ENCODE measurements around the gene CKS2.

Gene CKS2

DNA sequence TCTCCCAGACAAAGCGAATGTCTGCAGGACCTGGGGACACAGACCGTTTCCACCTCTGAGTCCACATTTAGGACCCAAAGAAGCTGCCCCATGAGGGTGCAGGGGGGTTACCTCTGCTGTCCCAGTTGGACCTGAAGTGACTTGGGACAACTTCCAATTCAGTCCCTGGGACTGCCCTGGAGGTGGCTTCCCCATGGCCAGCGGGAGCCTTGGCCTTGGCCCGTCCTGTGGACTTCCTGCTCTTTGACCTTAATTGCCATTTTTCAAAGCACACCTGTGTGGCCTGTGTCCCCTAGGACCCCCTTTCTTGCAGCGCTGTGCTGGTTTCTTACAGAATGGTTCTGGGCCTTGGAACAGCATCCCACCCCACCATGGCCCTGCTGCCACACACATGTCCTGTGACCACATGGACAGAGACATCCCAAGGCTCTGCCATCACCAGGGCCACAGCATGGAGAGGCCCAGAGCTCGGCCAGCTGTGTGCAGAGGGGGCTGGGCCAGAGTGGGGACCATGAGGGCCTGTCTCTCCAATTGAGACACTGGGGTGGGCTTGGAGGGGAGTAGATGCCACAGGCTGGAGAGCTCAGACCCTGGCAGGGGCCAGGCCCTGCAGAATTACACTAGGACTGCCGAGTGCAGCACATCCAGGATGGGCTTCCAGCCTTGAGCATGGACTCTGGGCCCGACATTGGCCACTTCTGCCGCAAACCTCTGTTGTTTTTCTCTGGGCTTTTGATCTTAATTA is 53.1 kb downstream of the CKS2 start:
- ATAC-seq: no peak
- TF ChIP-seq ZNF8 (CRISPR knock-in tag; IDR thresholded peaks at IDR 0.05) (no peak), TOX (CRISPR knock-in tag; IDR thresholded peaks at IDR 0.05; ENCODE audit: borderline replicate concordance) (no peak), ZFP3 (CRISPR knock-in tag; IDR thresholded peaks at IDR 0.05) (no peak), BACH2 (CRISPR knock-in tag; IDR thresholded peaks at IDR 0.05; ENCODE audit: borderline replicate concordance) (no peak), CSDC2 (CRISPR knock-in tag; IDR thresholded peaks at IDR 0.05) (no peak), ARNTL (CRISPR knock-in tag; IDR thresholded peaks at IDR 0.05; ENCODE audit: borderline replicate concordance, low read depth) (no peak), ZFP30 (CRISPR knock-in tag; IDR thresholded peaks at IDR 0.05) (no peak), ZNF70 (CRISPR knock-in tag; IDR thresholded peaks at IDR 0.05) (no peak), TCF4 (CRISPR knock-in tag; IDR thresholded peaks at IDR 0.05; ENCODE audit: borderline replicate concordance) (no peak), ZNF565 (CRISPR knock-in tag; conservative IDR thresholded peaks at IDR 0.05; ENCODE audit: low read depth) (no peak), GLIS3 (CRISPR knock-in tag; IDR thresholded peaks at IDR 0.05) (no peak)
- TF ChIP-seq, protein P1, sequence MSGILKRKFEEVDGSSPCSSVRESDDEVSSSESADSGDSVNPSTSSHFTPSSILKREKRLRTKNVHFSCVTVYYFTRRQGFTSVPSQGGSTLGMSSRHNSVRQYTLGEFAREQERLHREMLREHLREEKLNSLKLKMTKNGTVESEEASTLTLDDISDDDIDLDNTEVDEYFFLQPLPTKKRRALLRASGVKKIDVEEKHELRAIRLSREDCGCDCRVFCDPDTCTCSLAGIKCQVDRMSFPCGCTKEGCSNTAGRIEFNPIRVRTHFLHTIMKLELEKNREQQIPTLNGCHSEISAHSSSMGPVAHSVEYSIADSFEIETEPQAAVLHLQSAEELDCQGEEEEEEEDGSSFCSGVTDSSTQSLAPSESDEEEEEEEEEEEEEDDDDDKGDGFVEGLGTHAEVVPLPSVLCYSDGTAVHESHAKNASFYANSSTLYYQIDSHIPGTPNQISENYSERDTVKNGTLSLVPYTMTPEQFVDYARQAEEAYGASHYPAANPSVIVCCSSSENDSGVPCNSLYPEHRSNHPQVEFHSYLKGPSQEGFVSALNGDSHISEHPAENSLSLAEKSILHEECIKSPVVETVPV (CRISPR knock-in tag; IDR thresholded peaks at IDR 0.05): no peak
- TF ChIP-seq, protein P2, sequence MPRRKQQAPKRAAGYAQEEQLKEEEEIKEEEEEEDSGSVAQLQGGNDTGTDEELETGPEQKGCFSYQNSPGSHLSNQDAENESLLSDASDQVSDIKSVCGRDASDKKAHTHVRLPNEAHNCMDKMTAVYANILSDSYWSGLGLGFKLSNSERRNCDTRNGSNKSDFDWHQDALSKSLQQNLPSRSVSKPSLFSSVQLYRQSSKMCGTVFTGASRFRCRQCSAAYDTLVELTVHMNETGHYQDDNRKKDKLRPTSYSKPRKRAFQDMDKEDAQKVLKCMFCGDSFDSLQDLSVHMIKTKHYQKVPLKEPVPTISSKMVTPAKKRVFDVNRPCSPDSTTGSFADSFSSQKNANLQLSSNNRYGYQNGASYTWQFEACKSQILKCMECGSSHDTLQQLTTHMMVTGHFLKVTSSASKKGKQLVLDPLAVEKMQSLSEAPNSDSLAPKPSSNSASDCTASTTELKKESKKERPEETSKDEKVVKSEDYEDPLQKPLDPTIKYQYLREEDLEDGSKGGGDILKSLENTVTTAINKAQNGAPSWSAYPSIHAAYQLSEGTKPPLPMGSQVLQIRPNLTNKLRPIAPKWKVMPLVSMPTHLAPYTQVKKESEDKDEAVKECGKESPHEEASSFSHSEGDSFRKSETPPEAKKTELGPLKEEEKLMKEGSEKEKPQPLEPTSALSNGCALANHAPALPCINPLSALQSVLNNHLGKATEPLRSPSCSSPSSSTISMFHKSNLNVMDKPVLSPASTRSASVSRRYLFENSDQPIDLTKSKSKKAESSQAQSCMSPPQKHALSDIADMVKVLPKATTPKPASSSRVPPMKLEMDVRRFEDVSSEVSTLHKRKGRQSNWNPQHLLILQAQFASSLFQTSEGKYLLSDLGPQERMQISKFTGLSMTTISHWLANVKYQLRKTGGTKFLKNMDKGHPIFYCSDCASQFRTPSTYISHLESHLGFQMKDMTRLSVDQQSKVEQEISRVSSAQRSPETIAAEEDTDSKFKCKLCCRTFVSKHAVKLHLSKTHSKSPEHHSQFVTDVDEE (CRISPR knock-in tag; IDR thresholded peaks at IDR 0.05): no peak
- TF ChIP-seq, protein P3, sequence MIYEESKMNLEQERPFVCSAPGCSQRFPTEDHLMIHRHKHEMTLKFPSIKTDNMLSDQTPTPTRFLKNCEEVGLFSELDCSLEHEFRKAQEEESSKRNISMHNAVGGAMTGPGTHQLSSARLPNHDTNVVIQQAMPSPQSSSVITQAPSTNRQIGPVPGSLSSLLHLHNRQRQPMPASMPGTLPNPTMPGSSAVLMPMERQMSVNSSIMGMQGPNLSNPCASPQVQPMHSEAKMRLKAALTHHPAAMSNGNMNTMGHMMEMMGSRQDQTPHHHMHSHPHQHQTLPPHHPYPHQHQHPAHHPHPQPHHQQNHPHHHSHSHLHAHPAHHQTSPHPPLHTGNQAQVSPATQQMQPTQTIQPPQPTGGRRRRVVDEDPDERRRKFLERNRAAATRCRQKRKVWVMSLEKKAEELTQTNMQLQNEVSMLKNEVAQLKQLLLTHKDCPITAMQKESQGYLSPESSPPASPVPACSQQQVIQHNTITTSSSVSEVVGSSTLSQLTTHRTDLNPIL (CRISPR knock-in tag; IDR thresholded peaks at IDR 0.05; ENCODE audit: low read depth): no peak
- TF ChIP-seq, protein P4, sequence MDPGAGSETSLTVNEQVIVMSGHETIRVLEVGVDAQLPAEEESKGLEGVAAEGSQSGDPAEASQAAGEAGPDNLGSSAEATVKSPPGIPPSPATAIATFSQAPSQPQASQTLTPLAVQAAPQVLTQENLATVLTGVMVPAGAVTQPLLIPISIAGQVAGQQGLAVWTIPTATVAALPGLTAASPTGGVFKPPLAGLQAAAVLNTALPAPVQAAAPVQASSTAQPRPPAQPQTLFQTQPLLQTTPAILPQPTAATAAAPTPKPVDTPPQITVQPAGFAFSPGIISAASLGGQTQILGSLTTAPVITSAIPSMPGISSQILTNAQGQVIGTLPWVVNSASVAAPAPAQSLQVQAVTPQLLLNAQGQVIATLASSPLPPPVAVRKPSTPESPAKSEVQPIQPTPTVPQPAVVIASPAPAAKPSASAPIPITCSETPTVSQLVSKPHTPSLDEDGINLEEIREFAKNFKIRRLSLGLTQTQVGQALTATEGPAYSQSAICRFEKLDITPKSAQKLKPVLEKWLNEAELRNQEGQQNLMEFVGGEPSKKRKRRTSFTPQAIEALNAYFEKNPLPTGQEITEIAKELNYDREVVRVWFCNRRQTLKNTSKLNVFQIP (CRISPR knock-in tag; IDR thresholded peaks at IDR 0.05; ENCODE audit: borderline replicate concordance, low read depth): no peak
- TF ChIP-seq, protein P5, sequence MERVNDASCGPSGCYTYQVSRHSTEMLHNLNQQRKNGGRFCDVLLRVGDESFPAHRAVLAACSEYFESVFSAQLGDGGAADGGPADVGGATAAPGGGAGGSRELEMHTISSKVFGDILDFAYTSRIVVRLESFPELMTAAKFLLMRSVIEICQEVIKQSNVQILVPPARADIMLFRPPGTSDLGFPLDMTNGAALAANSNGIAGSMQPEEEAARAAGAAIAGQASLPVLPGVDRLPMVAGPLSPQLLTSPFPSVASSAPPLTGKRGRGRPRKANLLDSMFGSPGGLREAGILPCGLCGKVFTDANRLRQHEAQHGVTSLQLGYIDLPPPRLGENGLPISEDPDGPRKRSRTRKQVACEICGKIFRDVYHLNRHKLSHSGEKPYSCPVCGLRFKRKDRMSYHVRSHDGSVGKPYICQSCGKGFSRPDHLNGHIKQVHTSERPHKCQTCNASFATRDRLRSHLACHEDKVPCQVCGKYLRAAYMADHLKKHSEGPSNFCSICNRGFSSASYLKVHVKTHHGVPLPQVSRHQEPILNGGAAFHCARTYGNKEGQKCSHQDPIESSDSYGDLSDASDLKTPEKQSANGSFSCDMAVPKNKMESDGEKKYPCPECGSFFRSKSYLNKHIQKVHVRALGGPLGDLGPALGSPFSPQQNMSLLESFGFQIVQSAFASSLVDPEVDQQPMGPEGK (CRISPR knock-in tag; IDR thresholded peaks at IDR 0.05; ENCODE audit: borderline replicate concordance): no peak

DNA sequence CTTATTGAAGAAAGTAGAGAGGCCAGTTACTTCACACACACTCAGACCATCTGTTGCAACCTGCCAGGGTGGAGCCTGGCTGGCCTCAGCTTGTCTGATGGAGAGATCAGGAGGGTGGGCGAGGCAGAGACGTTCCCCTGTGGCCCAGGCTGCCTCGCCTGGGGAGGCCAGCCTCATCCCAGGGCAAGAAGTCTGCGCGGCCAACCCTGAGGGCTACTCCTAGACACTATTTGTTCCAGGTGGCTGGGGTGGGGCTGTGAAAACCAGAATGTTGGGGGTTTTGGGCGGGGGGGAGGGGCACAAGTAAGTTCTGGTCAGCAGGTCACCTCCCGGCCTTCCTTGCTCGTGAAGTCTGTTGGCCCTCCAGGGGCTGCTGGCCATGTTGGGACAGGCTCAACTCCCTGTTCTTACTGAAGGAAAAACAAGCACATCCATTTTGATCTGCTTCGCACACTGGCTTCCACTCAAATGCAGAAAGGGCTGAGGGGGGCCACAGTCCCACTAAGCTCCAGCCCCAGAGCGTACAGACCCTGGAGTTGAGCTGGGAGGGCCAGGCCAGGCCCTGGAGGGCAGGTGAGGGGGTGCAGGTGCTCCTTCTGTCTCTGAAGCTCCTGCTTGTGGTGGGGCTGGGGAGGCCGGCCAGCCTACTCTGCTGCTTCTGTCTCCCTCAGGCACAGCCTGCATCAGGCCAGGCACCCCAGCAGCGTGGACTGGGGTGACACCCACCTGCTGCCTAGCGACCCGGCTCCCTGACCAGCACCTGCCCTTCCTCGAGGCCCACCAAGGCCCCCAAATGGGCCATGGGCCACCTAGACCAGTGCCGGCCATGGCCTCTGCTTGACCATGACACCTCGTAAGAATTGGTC is 53.9 kb downstream of the CKS2 start:
- no peak for TF ChIP-seq ISL1 (CRISPR knock-in tag; IDR thresholded peaks at IDR 0.05)
- no peak for TF ChIP-seq ZNF70 (CRISPR knock-in tag; IDR thresholded peaks at IDR 0.05)
- no peak for TF ChIP-seq ZC3H10 (CRISPR knock-in tag; IDR thresholded peaks at IDR 0.05)
- no peak for TF ChIP-seq ZNF8 (CRISPR knock-in tag; IDR thresholded peaks at IDR 0.05)
- TF ChIP-seq, protein P1 (CRISPR knock-in tag; IDR thresholded peaks at IDR 0.05): no peak
- TF ChIP-seq GLIS3 (CRISPR knock-in tag; IDR thresholded peaks at IDR 0.05): no peak
- no peak for TF ChIP-seq ESRRG (CRISPR knock-in tag; IDR thresholded peaks at IDR 0.05)
- TF ChIP-seq BACH2 (CRISPR knock-in tag; IDR thresholded peaks at IDR 0.05; ENCODE audit: borderline replicate concordance): no peak
- no peak for TF ChIP-seq ZFP3 (CRISPR knock-in tag; IDR thresholded peaks at IDR 0.05)
- TF ChIP-seq, protein P2 (CRISPR knock-in tag; IDR thresholded peaks at IDR 0.05): no peak
- no peak for TF ChIP-seq ZFP30 (CRISPR knock-in tag; IDR thresholded peaks at IDR 0.05)
- TF ChIP-seq, protein P5 (CRISPR knock-in tag; IDR thresholded peaks at IDR 0.05; ENCODE audit: borderline replicate concordance): no peak
- ATAC-seq: peak; percentile 10; the same call in 1 of the 3 replicates

All from SK-N-SH treated with all-trans-retinoic acid at 6 μM for 48 hours (cell line).